Left ventricle myocardium inferior (tissue), 1 donor: ENCODE data around the gene RCSD1. TPM values are rescaled to one million over a fixed set of nuclear protein-coding genes. Genes with fewer than 3 reads are reported as not detected.
"Not testable (repeated sequence)": the region's sequence is repeated elsewhere in the genome, so short reads cannot be mapped to it uniquely, and the experiment has no call there.

Experiments
- DNase-seq: peaks from one replicate; pipeline ENCODE4 v3.0.0-alpha.2; 2020
- H3K27ac ChIP-seq: fragments of 200-600 bp; replicated peaks from 2 replicates; pipeline ENCODE4 v1.8.0; 2021
- H3K27me3 ChIP-seq: fragments of 200-600 bp; 2 replicates; pipeline ENCODE4 v1.8.0; 2021; ENCODE audit warnings: low read depth
- H3K36me3 ChIP-seq: fragments of 200-600 bp; 2 replicates; pipeline ENCODE4 v1.8.0; 2021
- H3K4me1 ChIP-seq: fragments of 200-600 bp; 2 replicates; pipeline ENCODE4 v1.8.0; 2021
- H3K4me3 ChIP-seq: fragments of 200-600 bp; 2 replicates; pipeline ENCODE4 v1.8.0; 2021; ENCODE audit warnings: mild to moderate bottlenecking, moderate library complexity
- H3K9me3 ChIP-seq: fragments of 200-600 bp; replicated peaks from 2 replicates; pipeline ENCODE4 v1.8.0; 2021
- CTCF ChIP-seq: fragments of 200-600 bp; IDR thresholded peaks from 2 replicates; pipeline ENCODE4 v1.8.0; 2021; ENCODE audit warnings: antibody characterized with exemption, mild to moderate bottlenecking, borderline replicate concordance
- intact Hi-C: fragments of 100-400 bp; cut with micrococcal nuclease; formaldehyde crosslinking; loops from one replicate; pipeline ENCODE4 v1.11.0; 2022
- total RNA-seq: library from RNA; stranded (reverse); fragmentation: NEBNext Ultra II Directional; extraction: Animal tissue kit (Norgen Biotek cat#: 25700); gene quantifications from one replicate; pipeline ENCODE4 v1.2.1, GENCODE V29; 2021
- donor health status: DM: no; HTN: yes; CAD: no; lungs with severe emphysema.

The RCSD1 gene
- total RNA-seq, 1 donor from 2014 or later = 42.7 TPM

- DNase-seq = no peak
- Histone ChIP-seq H3K36me3 (peaks cover under 1% of the 10 kb centered on the region), H3K4me1 (peaks cover 19% of the 10 kb centered on the region), H3K27me3 (no peaks in the 10 kb centered on the region), H3K9me3 (peaks cover 11% of the 10 kb centered on the region), H3K27ac (no peak overlapping the region), H3K4me3 (no peak overlapping the region)
- no peak for TF ChIP-seq CTCF
- intact Hi-C loops = no loop called here
These were observed 17.2 kb upstream of the RCSD1 start for GRCh38 chr1:167612587-167613385.

- intact Hi-C loops, H3K27me3 ChIP-seq, DNase-seq, H3K4me3 ChIP-seq, H3K27ac ChIP-seq, H3K36me3 ChIP-seq, H3K9me3 ChIP-seq: not testable (repeated sequence)
- H3K4me1 ChIP-seq = peaks cover 29% of the 10 kb centered on the region
These were observed 16.0 kb upstream of the RCSD1 start for GRCh38 chr1:167613984-167614383.

GRCh38 chr1:167614851-167615250 is 15.2 kb upstream of the RCSD1 start:
- Histone ChIP-seq H3K36me3 (no peaks in the 10 kb centered on the region), H3K9me3 (peaks cover 5% of the 10 kb centered on the region), H3K27me3 (no peaks in the 10 kb centered on the region), H3K4me3 (no peak overlapping the region), H3K27ac (no peak overlapping the region), H3K4me1 (peaks cover 32% of the 10 kb centered on the region)
- intact Hi-C loops = no loop called here
- no peak for DNase-seq
- no peak for TF ChIP-seq CTCF

- intact Hi-C loops = no loop called here
- H3K4me1 ChIP-seq = peaks cover 38% of the 10 kb centered on the region
- H3K4me3 ChIP-seq = no peak overlapping the region
- TF ChIP-seq CTCF = no peak
- H3K36me3 ChIP-seq = no peaks in the 10 kb centered on the region
- H3K9me3 ChIP-seq = peaks cover 5% of the 10 kb centered on the region
- H3K27me3 ChIP-seq = no peaks in the 10 kb centered on the region
- H3K27ac ChIP-seq = peak overlapping the region; percentile 81
- DNase-seq = no peak
These were observed 13.5 kb upstream of the RCSD1 start for GRCh38 chr1:167616521-167616920.

GRCh38 chr1:167617153-167618147 is 12.6 kb upstream of the RCSD1 start:
- intact Hi-C loops = no loop called here
- Histone ChIP-seq H3K27me3 (no peaks in the 10 kb centered on the region), H3K4me1 (peaks cover 35% of the 10 kb centered on the region), H3K4me3 (peak overlapping the region; percentile 20), H3K9me3 (peaks cover 5% of the 10 kb centered on the region), H3K27ac (peak overlapping the region; percentile 81), H3K36me3 (no peaks in the 10 kb centered on the region)
- no peak for TF ChIP-seq CTCF
- DNase-seq = peak; percentile 37

- TF ChIP-seq CTCF = no peak
- Histone ChIP-seq H3K4me1 (peaks cover 35% of the 10 kb centered on the region), H3K36me3 (no peaks in the 10 kb centered on the region), H3K4me3 (no peak overlapping the region), H3K27ac (peak overlapping the region; percentile 81), H3K9me3 (peaks cover 5% of the 10 kb centered on the region), H3K27me3 (no peaks in the 10 kb centered on the region)
- no peak for DNase-seq
- intact Hi-C loops = no loop called here
These were observed 11.7 kb upstream of the RCSD1 start for GRCh38 chr1:167618366-167618765.
